HG02943 (cell line): ENCODE measurements around the gene NOL12.
"Not testable (repeated sequence)": the region's sequence is repeated elsewhere in the genome, so short reads cannot be mapped to it uniquely, and the experiment has no call there.

Experiments
- ATAC-seq: cut with Tn5 transposase; IDR thresholded peaks from one replicate; pipeline ENCODE4 v1.9.1; 2021; ENCODE audit warnings: mild to moderate bottlenecking, low read depth, moderate library complexity; ENCODE audit not compliant: unreplicated experiment

Gene NOL12

GRCh38 chr22:37710675-37711074 is 24.5 kb downstream of the NOL12 start:
- ATAC-seq = no peak

- no peak for ATAC-seq
Measured at GRCh38 chr22:37711490-37711889, 25.3 kb downstream of the NOL12 start.

GRCh38 chr22:37713761-37714160 is 27.6 kb downstream of the NOL12 start:
- ATAC-seq = no peak

- ATAC-seq = no peak
Measured at GRCh38 chr22:37714634-37715033, 28.5 kb downstream of the NOL12 start.

- no peak for ATAC-seq
Measured at GRCh38 chr22:37715760-37716159, 29.6 kb downstream of the NOL12 start.

- ATAC-seq = no peak
Measured at GRCh38 chr22:37716708-37717107, 30.6 kb downstream of the NOL12 start.

- not testable (repeated sequence) for ATAC-seq
Measured at GRCh38 chr22:37717235-37717634, 31.1 kb downstream of the NOL12 start.

- not testable (repeated sequence) for ATAC-seq
Measured at GRCh38 chr22:37717746-37718305, 31.7 kb downstream of the NOL12 start.

GRCh38 chr22:37725551-37726240 is 39.6 kb downstream of the NOL12 start:
- no peak for ATAC-seq

GRCh38 chr22:37726241-37726887 is 40.2 kb downstream of the NOL12 start:
- no peak for ATAC-seq

GRCh38 chr22:37728620-37729019 is 42.5 kb downstream of the NOL12 start:
- no peak for ATAC-seq

- no peak for ATAC-seq
Measured at GRCh38 chr22:37731804-37732471, 45.8 kb downstream of the NOL12 start.

- no peak for ATAC-seq
Measured at GRCh38 chr22:37732699-37733607, 46.8 kb downstream of the NOL12 start.

- no peak for ATAC-seq
Measured at GRCh38 chr22:37733625-37734401, 47.7 kb downstream of the NOL12 start.

GRCh38 chr22:37734402-37734700 is 48.2 kb downstream of the NOL12 start:
- ATAC-seq = no peak

GRCh38 chr22:37734964-37735451 is 48.9 kb downstream of the NOL12 start:
- no peak for ATAC-seq

GRCh38 chr22:37739035-37739434 is 52.9 kb downstream of the NOL12 start:
- no peak for ATAC-seq

GRCh38 chr22:37739611-37740049 is 53.5 kb downstream of the NOL12 start:
- ATAC-seq = no peak

GRCh38 chr22:37740455-37741311 is 54.5 kb downstream of the NOL12 start:
- ATAC-seq = no peak
